Omental fat pad (tissue), 4 donors: ENCODE results near the gene LATS1. TPM values are rescaled to one million over a fixed set of nuclear protein-coding genes. Genes with fewer than 3 reads are reported as not detected.
"Not testable (repeated sequence)": the region's sequence is repeated elsewhere in the genome, so short reads cannot be mapped to it uniquely, and the experiment has no call there.

Experiments
- ATAC-seq: fragments of 150-250 bp; one replicate; pipeline ENCODE4 v1.9.1; 2016; ENCODE audit warnings: mild to moderate bottlenecking, moderate library complexity; ENCODE audit not compliant: low FRiP score
- DNase-seq: peaks from one replicate; pipeline ENCODE4 v3.0.0-alpha.2; 2019; ENCODE audit warnings: low spot score
- CTCF ChIP-seq, 3 donors: fragments of 450-650 bp; IDR thresholded peaks; one replicate each; pipeline ENCODE4 v1.5.1; 2016 to 2017; ENCODE audit warnings: antibody characterized with exemption in 3 of 3, mild to moderate bottlenecking in 3 of 3, moderate library complexity in 2 of 3
- total RNA-seq, 4 donors: library from RNA; depleted of rRNA; stranded (reverse); fragments of >200 nt; gene quantifications; one replicate each; pipeline ENCODE4 v1.1.0, GENCODE V29; 2016

LATS1 gene
- total RNA-seq, 4 donors from 2014 or later: 18.8 to 39.2 (median 26.3) TPM

GRCh38 chr6:149754548-149754947, 36.6 kb upstream of the LATS1 start:
- DNase-seq: no peak

GRCh38 chr6:149753374-149753637, 35.4 kb upstream of the LATS1 start:
- ATAC-seq, DNase-seq: not testable (repeated sequence)

More at GRCh38 chr6:149754548-149754947, 36.6 kb upstream of the LATS1 start:
- ATAC-seq: no peak
- no peak for TF ChIP-seq CTCF (IDR thresholded peaks at IDR 0.05)

- no peak for ATAC-seq
Observed at GRCh38 chr6:149752600-149753373, 34.9 kb upstream of the LATS1 start.

GRCh38 chr6:149751920-149752319, 34.0 kb upstream of the LATS1 start:
- ATAC-seq, DNase-seq: not testable (repeated sequence)

More at GRCh38 chr6:149752600-149753373, 34.9 kb upstream of the LATS1 start:
- DNase-seq: no peak
- TF ChIP-seq CTCF (IDR thresholded peaks at IDR 0.05): no peak

GRCh38 chr6:149751239-149751638, 33.3 kb upstream of the LATS1 start:
- TF ChIP-seq CTCF (IDR thresholded peaks at IDR 0.05): no peak
- ATAC-seq: no peak
- no peak for DNase-seq

GRCh38 chr6:149750136-149750609, 32.3 kb upstream of the LATS1 start:
- DNase-seq (no peak), ATAC-seq (peak; percentile 33)
- TF ChIP-seq CTCF (IDR thresholded peaks at IDR 0.05): no peak

GRCh38 chr6:149749594-149750135, 31.8 kb upstream of the LATS1 start, which contains the start of gene PCMT1:
PCMT1 (plus strand) TSS chr6:149749741; CDS start chr6:149749902, 161 bp downstream.
- ATAC-seq (peak; percentile 97), DNase-seq (peak; percentile 52)
- no peak for TF ChIP-seq CTCF (IDR thresholded peaks at IDR 0.05)

- not testable (repeated sequence) for DNase-seq, ATAC-seq
Observed at GRCh38 chr6:149749082-149749593, 31.2 kb upstream of the LATS1 start.
